HL-60 (cell line): ENCODE data around the gene NALCN.

Experiments used
- DNase-seq, 2 experiments: peaks; one replicate each; pipeline ENCODE4 v3.0.0-alpha.2; 2010 to 2020; ENCODE audit warnings: low read depth in 1 of 2, low spot score in 1 of 2
- H3K27ac ChIP-seq: fragments of 250-450 bp; sonication (Bioruptor Pico); replicated peaks from 2 replicates; pipeline ENCODE4 v1.5.1; 2020; ENCODE audit warnings: mild to moderate bottlenecking, moderate library complexity
- H3K27me3 ChIP-seq: fragments of 250-450 bp; sonication (Bioruptor Pico); 2 replicates; pipeline ENCODE4 v1.5.1; 2021; ENCODE audit warnings: mild to moderate bottlenecking, moderate library complexity; ENCODE audit not compliant: insufficient read depth, poor library complexity, severe bottlenecking
- H3K4me3 ChIP-seq: replicated peaks from 2 replicates; pipeline ENCODE4 v1.5.1; 2011; ENCODE audit warnings: mild to moderate bottlenecking, control low read depth, low read length; ENCODE audit not compliant: insufficient read depth
- CTCF ChIP-seq: IDR thresholded peaks from one replicate; pipeline ENCODE4 v1.5.1; 2011; ENCODE audit warnings: low read length, control low read depth, inconsistent platforms; ENCODE audit not compliant: insufficient read depth
- GABPA ChIP-seq: IDR thresholded peaks from 2 replicates; pipeline ENCODE4 v1.6.1; 2012; ENCODE audit warnings: low read depth
- POLR2AphosphoS5 ChIP-seq: IDR thresholded peaks from 2 replicates; pipeline ENCODE4 v1.6.1; 2012; ENCODE audit warnings: low read depth
- REST ChIP-seq: IDR thresholded peaks from 2 replicates; pipeline ENCODE4 v1.6.1; 2012; ENCODE audit warnings: low read depth; ENCODE audit not compliant: insufficient replicate concordance
- SPI1 ChIP-seq: IDR thresholded peaks from 2 replicates; pipeline ENCODE4 v1.6.1; 2012; ENCODE audit warnings: low read depth, mild to moderate bottlenecking, borderline replicate concordance

NALCN gene

GRCh38 chr13:101398191-101398590 is 18.1 kb downstream of the NALCN start:
- DNase-seq, result no peak
- Histone ChIP-seq H3K27me3 (no peaks in the 10 kb centered on the region), H3K27ac (no peak overlapping the region), H3K4me3 (no peak overlapping the region)
- TF ChIP-seq SPI1 (no peak), POLR2AphosphoS5 (no peak), REST (no peak), CTCF (no peak), GABPA (no peak)

GRCh38 chr13:101397742-101398141 is 18.6 kb downstream of the NALCN start:
- H3K4me3 ChIP-seq, result no peak overlapping the region
- DNase-seq, result no peak
- TF ChIP-seq CTCF (no peak), GABPA (no peak), REST (no peak), POLR2AphosphoS5 (no peak), SPI1 (no peak)
- H3K27me3 ChIP-seq, result no peaks in the 10 kb centered on the region
- no peak overlapping the region for H3K27ac ChIP-seq

- no peak overlapping the region for H3K27ac ChIP-seq
- H3K27me3 ChIP-seq, result no peaks in the 10 kb centered on the region
- DNase-seq, result no peak
Measured at GRCh38 chr13:101394605-101395004, 21.7 kb downstream of the NALCN start.

More at GRCh38 chr13:101394605-101395004, 21.7 kb downstream of the NALCN start:
- H3K4me3 ChIP-seq, result no peak overlapping the region
- TF ChIP-seq CTCF (no peak), GABPA (no peak), SPI1 (no peak), POLR2AphosphoS5 (no peak), REST (no peak)
